HuH-7.5 (cell line): ENCODE measurements around the gene RSAD2.

Experiments
- DNase-seq: peaks from one replicate; pipeline ENCODE4 v3.0.0; 2011; ENCODE audit warnings: low spot score

The RSAD2 gene

DNA sequence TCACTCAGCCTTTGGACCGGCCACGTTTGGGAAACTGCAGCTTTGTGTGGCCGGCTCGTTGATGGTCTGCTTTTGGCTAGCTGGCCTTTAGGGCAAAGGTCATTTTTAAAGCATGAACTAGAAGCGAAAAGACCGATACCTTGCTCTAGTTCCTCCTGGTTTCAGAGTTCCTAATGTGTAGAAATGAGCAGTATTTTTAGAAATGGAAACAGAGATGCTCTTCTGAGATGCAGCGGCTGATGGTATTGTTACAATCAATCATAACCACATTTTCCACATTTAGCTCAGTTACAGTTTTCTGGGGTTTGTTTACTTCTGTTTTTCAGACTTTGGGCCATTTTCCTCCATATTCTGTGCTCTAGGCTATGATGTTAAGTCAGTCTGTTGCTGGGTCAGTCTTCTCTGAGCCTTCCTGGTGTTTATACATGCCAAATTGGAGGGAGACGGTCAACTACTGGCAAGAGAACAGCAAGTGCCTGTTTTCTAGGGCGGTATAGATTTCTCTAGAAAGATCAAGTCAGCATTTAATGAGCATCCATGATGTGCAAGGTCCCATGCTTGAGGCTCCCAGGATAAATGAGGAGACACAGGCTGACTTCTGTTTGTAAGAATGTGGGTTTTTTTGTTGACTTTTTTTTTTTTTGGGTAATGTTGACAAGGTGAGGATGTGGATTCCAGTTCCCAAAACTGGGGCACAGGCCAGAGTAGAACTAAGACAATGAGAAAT is 67.7 kb downstream of the RSAD2 start:
- no peak for DNase-seq

DNA sequence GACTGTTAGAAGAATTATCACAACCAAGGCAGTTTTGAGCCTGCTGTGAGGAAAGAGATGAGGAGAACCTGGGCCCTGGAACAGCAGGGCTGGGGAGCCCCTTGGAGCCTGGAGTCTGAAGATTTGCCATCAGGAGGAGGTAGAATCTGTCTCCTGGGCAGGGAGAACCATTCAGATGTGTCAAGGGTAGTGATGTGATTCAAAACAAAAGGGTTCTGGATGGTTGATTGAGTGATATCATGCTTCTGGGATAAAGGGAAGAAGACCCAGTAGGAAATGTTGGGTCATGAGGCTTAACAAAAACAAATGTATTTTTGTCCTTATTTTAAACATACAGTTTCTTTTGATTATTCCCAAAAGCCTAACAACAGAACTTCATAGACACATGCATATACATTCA is 68.2 kb downstream of the RSAD2 start:
- DNase-seq = no peak

DNA sequence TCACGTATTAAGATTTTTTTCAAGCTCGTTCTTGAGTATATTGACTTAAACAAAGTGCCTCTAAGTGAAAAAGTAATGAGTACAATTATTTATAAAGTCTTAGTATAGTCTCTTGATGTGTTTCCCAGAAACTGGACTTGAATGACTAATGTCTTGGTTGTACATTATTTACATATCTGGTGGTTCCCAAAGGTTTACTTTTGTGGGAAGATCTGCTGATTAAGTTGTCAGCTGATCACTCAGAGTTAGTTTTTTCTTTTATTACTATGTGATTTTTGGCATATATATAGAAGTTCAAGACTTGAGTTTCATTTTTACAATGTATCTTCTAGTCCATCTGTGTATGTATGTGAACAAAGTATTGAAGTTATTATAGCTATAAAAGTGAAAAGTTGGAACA is 69.1 kb downstream of the RSAD2 start:
- no peak for DNase-seq
